Fibroblast of mammary gland (primary cell): ENCODE measurements around the gene C3orf22.

ENCODE experiments used
- DNase-seq: peaks from one replicate; pipeline ENCODE4 v3.0.0-alpha.2; 2010; ENCODE audit warnings: low read depth
- H3K4me3 ChIP-seq: 2 replicates; pipeline ENCODE4 v1.5.1; 2011; ENCODE audit warnings: low read depth, mild to moderate bottlenecking, low read length, moderate library complexity; ENCODE audit not compliant: control insufficient read depth
- CTCF ChIP-seq: conservative IDR thresholded peaks from 2 replicates; pipeline ENCODE4 v1.5.1; 2011; ENCODE audit warnings: low read depth, low read length, inconsistent platforms; ENCODE audit not compliant: control insufficient read depth, insufficient read depth

C3orf22 gene

GRCh38 chr3:126570103-126570541 lies 11.4 kb upstream of the C3orf22 start:
- DNase-seq = no peak
- no peak overlapping the region for H3K4me3 ChIP-seq
- no peak for TF ChIP-seq CTCF

- DNase-seq = no peak
- no peak overlapping the region for H3K4me3 ChIP-seq
- TF ChIP-seq CTCF = no peak
Measured at GRCh38 chr3:126569390-126569975, 10.8 kb upstream of the C3orf22 start.

- TF ChIP-seq CTCF = no peak
- DNase-seq = no peak
- no peak overlapping the region for H3K4me3 ChIP-seq
Measured at GRCh38 chr3:126568776-126569342, 10.1 kb upstream of the C3orf22 start.

GRCh38 chr3:126567696-126568438 lies 9.1 kb upstream of the C3orf22 start:
- TF ChIP-seq CTCF = no peak
- no peak for DNase-seq
- no peak overlapping the region for H3K4me3 ChIP-seq

- no peak for TF ChIP-seq CTCF
- no peak overlapping the region for H3K4me3 ChIP-seq
- DNase-seq = no peak
Measured at GRCh38 chr3:126562737-126563276, 4.1 kb upstream of the C3orf22 start.

GRCh38 chr3:126557761-126558160 lies 971 bp downstream of the C3orf22 start:
- DNase-seq = no peak
- H3K4me3 ChIP-seq = no peak overlapping the region
- no peak for TF ChIP-seq CTCF
